ENCODE measurements around the gene FAM13A. TPM values are rescaled to one million over a fixed set of nuclear protein-coding genes. Genes with fewer than 3 reads are reported as not detected.
A peak's percentile ranks its signal among the peaks of the same experiment; 100 is the strongest.

The FAM13A gene
- total and polyA plus RNA-seq, 2 of the 13 experiments (the other 11 are each of a cell fraction or from before 2014, with no cell fraction given), result 1.2 to 36.2 TPM

DNA sequence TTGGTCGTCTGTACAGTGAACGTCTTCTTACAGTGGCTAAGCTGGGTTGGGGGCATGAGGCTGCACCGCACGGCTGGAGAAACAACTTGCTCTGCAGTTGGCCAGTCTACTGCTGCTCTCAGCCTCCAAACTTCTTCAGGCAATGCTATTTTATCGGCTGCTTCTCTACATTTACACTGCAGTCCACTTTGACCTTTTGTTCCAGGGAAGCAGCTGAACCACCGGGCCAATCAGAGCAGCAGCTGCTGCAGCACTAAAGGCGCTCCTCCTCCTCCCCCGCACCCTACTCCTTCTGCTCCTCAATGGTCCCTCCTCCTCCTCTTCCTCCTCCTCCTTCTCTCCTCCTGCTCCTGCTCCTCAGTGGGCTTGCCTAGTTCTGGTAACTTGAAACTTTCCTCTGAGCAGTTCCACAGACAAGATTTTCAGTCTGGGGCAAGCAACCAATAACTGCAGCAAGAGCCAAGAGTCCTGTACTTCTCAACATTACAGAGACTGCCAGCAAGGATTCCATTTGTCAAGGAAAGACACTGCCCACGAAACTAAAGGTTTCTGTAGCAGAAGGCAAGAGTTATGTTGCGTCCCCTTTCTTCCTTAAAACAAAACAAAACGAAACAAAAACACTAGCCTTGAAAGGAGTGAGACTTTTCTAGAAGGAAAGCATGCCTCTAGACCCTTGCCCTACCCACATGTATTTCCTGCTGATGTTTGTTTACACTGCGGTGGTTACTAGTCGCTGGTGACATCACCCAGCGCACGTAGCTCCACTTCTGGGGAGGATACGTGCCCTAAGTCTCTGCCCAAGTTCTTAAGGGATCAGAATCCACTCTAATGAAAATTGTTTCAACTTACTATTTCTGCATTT lies 233.7 kb downstream of the FAM13A start (continued):
- TF ChIP-seq ZKSCAN1 (IDR thresholded peaks at IDR 0.05; ENCODE audit: low read length), result no peak
- TF ChIP-seq, protein P1, sequence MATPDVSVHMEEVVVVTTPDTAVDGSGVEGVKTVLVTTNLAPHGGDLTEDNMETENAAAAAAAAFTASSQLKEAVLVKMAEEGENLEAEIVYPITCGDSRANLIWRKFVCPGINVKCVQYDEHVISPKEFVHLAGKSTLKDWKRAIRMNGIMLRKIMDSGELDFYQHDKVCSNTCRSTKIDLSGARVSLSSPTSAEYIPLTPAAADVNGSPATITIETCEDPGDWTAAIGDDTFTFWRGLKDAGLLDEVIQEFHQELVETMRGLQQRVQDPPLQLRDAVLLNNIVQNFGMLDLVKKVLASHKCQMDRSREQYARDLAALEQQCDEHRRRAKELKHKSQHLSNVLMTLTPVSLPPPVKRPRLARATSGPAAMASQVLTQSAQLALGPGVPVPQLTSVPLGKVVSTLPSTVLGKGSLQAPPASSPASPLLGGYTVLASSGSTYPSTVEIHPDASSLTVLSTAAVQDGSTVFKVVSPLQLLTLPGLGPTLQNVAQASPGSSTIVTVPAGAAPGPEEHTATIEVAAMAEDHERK (CRISPR knock-in tag; IDR thresholded peaks at IDR 0.05; ENCODE audit: low read depth), result no peak
- peak; percentile 65; the same call in 1 of the 2 replicates for TF ChIP-seq FOXK1 (CRISPR knock-in tag; IDR thresholded peaks at IDR 0.05; ENCODE audit: borderline replicate concordance, low read depth)
- TF ChIP-seq ZNF460 (CRISPR knock-in tag; IDR thresholded peaks at IDR 0.05; ENCODE audit: borderline replicate concordance), result no peak
- no peak for TF ChIP-seq ZNF30 (CRISPR knock-in tag; IDR thresholded peaks at IDR 0.05)
- TF ChIP-seq GATAD2A (CRISPR knock-in tag; IDR thresholded peaks at IDR 0.05), result peak; percentile 42
- TF ChIP-seq KDM5A (IDR thresholded peaks at IDR 0.05; ENCODE audit: borderline replicate concordance, low read length), result no peak
- no peak for TF ChIP-seq ONECUT2 (CRISPR knock-in tag; IDR thresholded peaks at IDR 0.05)
- TF ChIP-seq, protein P2, sequence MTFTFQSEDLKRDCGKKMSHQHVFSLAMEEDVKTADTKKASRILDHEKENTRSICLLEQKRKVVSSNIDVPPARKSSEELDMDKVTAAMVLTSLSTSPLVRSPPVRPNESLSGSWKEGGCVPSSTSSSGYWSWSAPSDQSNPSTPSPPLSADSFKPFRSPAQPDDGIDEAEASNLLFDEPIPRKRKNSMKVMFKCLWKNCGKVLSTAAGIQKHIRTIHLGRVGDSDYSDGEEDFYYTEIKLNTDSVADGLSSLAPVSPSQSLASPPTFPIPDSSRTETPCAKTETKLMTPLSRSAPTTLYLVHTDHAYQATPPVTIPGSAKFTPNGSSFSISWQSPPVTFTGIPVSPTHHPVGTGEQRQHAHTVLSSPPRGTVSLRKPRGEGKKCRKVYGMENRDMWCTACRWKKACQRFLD (CRISPR knock-in tag; IDR thresholded peaks at IDR 0.05; ENCODE audit: borderline replicate concordance), result no peak
- no peak; the same call in 1 of the 2 replicates for TF ChIP-seq ZNF451 (CRISPR knock-in tag; IDR thresholded peaks at IDR 0.05)
- TF ChIP-seq FOSL1 (CRISPR knock-in tag; IDR thresholded peaks at IDR 0.05; ENCODE audit: borderline replicate concordance), result no peak
- no peak for TF ChIP-seq GTF2F1 (IDR thresholded peaks at IDR 0.05; ENCODE audit: low read length)
- TF ChIP-seq KMT2A (CRISPR knock-in tag; IDR thresholded peaks at IDR 0.05), result no peak; the same call in 1 of the 2 replicates
- no peak for TF ChIP-seq TSC22D2 (CRISPR knock-in tag; IDR thresholded peaks at IDR 0.05; ENCODE audit: borderline replicate concordance)
- TF ChIP-seq ZNF180 (CRISPR knock-in tag; IDR thresholded peaks at IDR 0.05; ENCODE audit: borderline replicate concordance, low read depth), result no peak
- TF ChIP-seq ISX (CRISPR knock-in tag; conservative IDR thresholded peaks at IDR 0.05), result no peak
- no peak for TF ChIP-seq ZNF660 (CRISPR knock-in tag; IDR thresholded peaks at IDR 0.05; ENCODE audit: borderline replicate concordance, low read depth)
- TF ChIP-seq XBP1 (CRISPR knock-in tag; IDR thresholded peaks at IDR 0.05), result no peak
- TF ChIP-seq GTF3A (CRISPR knock-in tag; conservative IDR thresholded peaks at IDR 0.05), result no peak
- no peak for TF ChIP-seq NPAS2 (CRISPR knock-in tag; IDR thresholded peaks at IDR 0.05; ENCODE audit: borderline replicate concordance)
- no peak for TF ChIP-seq TCF7L2 (IDR thresholded peaks at IDR 0.05; ENCODE audit: low read depth, low read length)
- no peak for TF ChIP-seq SOX13 (IDR thresholded peaks at IDR 0.05)
- no peak; a peak in 1 of 4 replicates for TF ChIP-seq SOX13 (CRISPR knock-in tag; conservative IDR thresholded peaks at IDR 0.05 in 1 of 2, IDR thresholded peaks at IDR 0.05 in 1 of 2)
- no peak for TF ChIP-seq HCFC1 (IDR thresholded peaks at IDR 0.05; ENCODE audit: low read depth, low read length)
- TF ChIP-seq ZNF569 (CRISPR knock-in tag; IDR thresholded peaks at IDR 0.05; ENCODE audit: borderline replicate concordance), result no peak; the same call in 1 of the 2 replicates
- no peak for TF ChIP-seq KMT2B (CRISPR knock-in tag; IDR thresholded peaks at IDR 0.05)
- TF ChIP-seq ERF (CRISPR knock-in tag; IDR thresholded peaks at IDR 0.05), result peak; percentile 62
- TF ChIP-seq KDM1A (CRISPR knock-in tag; IDR thresholded peaks at IDR 0.05), result no peak
- no peak for TF ChIP-seq ZFP1 (CRISPR knock-in tag; IDR thresholded peaks at IDR 0.05)
- no peak for TF ChIP-seq ZNF564 (CRISPR knock-in tag; IDR thresholded peaks at IDR 0.05)
- TF ChIP-seq ZMYM3 (CRISPR knock-in tag; IDR thresholded peaks at IDR 0.05), result no peak
- no peak for TF ChIP-seq JARID2 (CRISPR knock-in tag; IDR thresholded peaks at IDR 0.05; ENCODE audit: insufficient replicate concordance)
